IMR-90 (cell line): ENCODE data around the gene DTL. TPM values are rescaled to one million over a fixed set of nuclear protein-coding genes. Genes with fewer than 3 reads are reported as not detected.

ENCODE experiments used
- ATAC-seq: fragments of 200-7000 bp; cut with Tn5 transposase; 2 replicates; pipeline ENCODE4 v1.9.1; 2020; ENCODE audit warnings: low read depth, mild to moderate bottlenecking, moderate library complexity
- BruUV-seq: library from RNA; stranded (reverse); fragments of 400-500 nt; replicated peaks from 2 replicates; lab custom pipeline; 2021; lab: Mats Ljungman, UMichigan
- CTCF ChIA-PET: fragments of 300-600 bp; formaldehyde crosslinking; extraction: SDS; loops from one replicate; lab custom pipeline; 2021; ENCODE audit warnings: antibody characterized with exemption; lab: Yijun Ruan, JAX
- POLR2A ChIA-PET: fragments of 300-600 bp; sonication (Branson Sonifier 250); formaldehyde crosslinking; loops from one replicate; lab custom pipeline; 2022; ENCODE audit warnings: antibody characterized with exemption; ENCODE audit not compliant: unreplicated experiment; lab: Charles Lee
- DNase-seq: peaks from one replicate; pipeline ENCODE4 v3.0.0; 2013
- H2AFZ ChIP-seq: replicated peaks from 2 replicates; pipeline ENCODE3; 2013; ENCODE audit warnings: low read length, mild to moderate bottlenecking; ENCODE audit not compliant: poor library complexity
- H2AK5ac ChIP-seq: 2 replicates; pipeline ENCODE4 v1.6.1; 2013; ENCODE audit warnings: low read depth, low read length, inconsistent platforms
- H2AK9ac ChIP-seq: replicated peaks from 2 replicates; pipeline ENCODE3; 2013; ENCODE audit warnings: mild to moderate bottlenecking, low read depth, low read length, moderate library complexity; ENCODE audit not compliant: poor library complexity
- H2BK120ac ChIP-seq: 2 replicates; pipeline ENCODE4 v1.6.1; 2013; ENCODE audit warnings: low read depth, low read length, inconsistent platforms
- H2BK15ac ChIP-seq: 3 replicates; pipeline ENCODE4 v1.6.1; 2013; ENCODE audit warnings: low read depth, low read length, inconsistent platforms
- H2BK20ac ChIP-seq: 2 replicates; pipeline ENCODE4 v1.6.1; 2013; ENCODE audit warnings: low read depth, mild to moderate bottlenecking, inconsistent platforms, low read length, moderate library complexity
- H2BK5ac ChIP-seq: 2 replicates; pipeline ENCODE4 v1.6.1; 2013; ENCODE audit warnings: mild to moderate bottlenecking, low read depth, low read length, inconsistent platforms; ENCODE audit not compliant: poor library complexity, severe bottlenecking
- H3K14ac ChIP-seq: replicated peaks from 2 replicates; pipeline ENCODE4 v1.6.1; 2013; ENCODE audit warnings: low read depth, low read length, inconsistent platforms
- H3K18ac ChIP-seq: 2 replicates; pipeline ENCODE4 v1.6.1; 2013; ENCODE audit warnings: low read depth, low read length, control low read depth
- H3K23ac ChIP-seq: 2 replicates; pipeline ENCODE4 v1.6.1; 2013; ENCODE audit warnings: low read depth, low read length, inconsistent platforms
- H3K27ac ChIP-seq: 2 replicates; pipeline ENCODE4 v1.5.1; 2013; ENCODE audit warnings: mild to moderate bottlenecking, control low read depth, low read length; ENCODE audit not compliant: insufficient read depth
- H3K27me3 ChIP-seq: 2 replicates; pipeline ENCODE4 v1.6.1; 2013; ENCODE audit warnings: low read length; ENCODE audit not compliant: control insufficient read depth, insufficient read depth
- H3K36me3 ChIP-seq: 2 replicates; pipeline ENCODE4 v1.6.1; 2013; ENCODE audit warnings: low read length, mixed read lengths; ENCODE audit not compliant: control insufficient read depth, insufficient read depth
- H3K4ac ChIP-seq: 2 replicates; pipeline ENCODE4 v1.6.1; 2013; ENCODE audit warnings: low read depth, low read length, inconsistent platforms
- H3K4me1 ChIP-seq: 2 replicates; pipeline ENCODE4 v1.6.1; 2013; ENCODE audit warnings: low read length, mixed read lengths; ENCODE audit not compliant: control insufficient read depth, insufficient read depth
- H3K4me2 ChIP-seq: 2 replicates; pipeline ENCODE4 v1.6.1; 2013; ENCODE audit warnings: low read depth, mild to moderate bottlenecking, control low read depth, low read length, moderate library complexity
- H3K4me3 ChIP-seq: 2 replicates; pipeline ENCODE4 v1.5.1; 2013; ENCODE audit warnings: low read depth, mild to moderate bottlenecking, control low read depth, low read length, moderate library complexity; ENCODE audit not compliant: insufficient read depth
- H3K56ac ChIP-seq: 2 replicates; pipeline ENCODE4 v1.6.1; 2013; ENCODE audit warnings: low read length, inconsistent platforms; ENCODE audit not compliant: insufficient read depth; ENCODE audit errors: extremely low read depth
- H3K79me1 ChIP-seq, 2 experiments: 2 replicates each; pipeline ENCODE4 v1.6.1; 2013; ENCODE audit warnings: low read length in 2 of 2, inconsistent platforms in 1 of 2, low read depth in 1 of 2
- H3K9ac ChIP-seq: 2 replicates; pipeline ENCODE4 v1.6.1; 2013; ENCODE audit warnings: low read depth, low read length, control low read depth
- H3K9me1 ChIP-seq: 2 replicates; pipeline ENCODE4 v1.6.1; 2013; ENCODE audit warnings: low read length, inconsistent platforms; ENCODE audit not compliant: insufficient read depth
- H3K9me3 ChIP-seq: 2 replicates; pipeline ENCODE4 v1.6.1; 2013; ENCODE audit warnings: low read length; ENCODE audit not compliant: control insufficient read depth, insufficient read depth
- H4K20me1 ChIP-seq: 2 replicates; pipeline ENCODE4 v1.6.1; 2013; ENCODE audit warnings: low read length, inconsistent platforms; ENCODE audit not compliant: insufficient read depth
- H4K5ac ChIP-seq: 2 replicates; pipeline ENCODE4 v1.6.1; 2013; ENCODE audit warnings: mild to moderate bottlenecking, low read depth, low read length, control low read depth
- H4K8ac ChIP-seq, 2 experiments: 2 replicates each; pipeline ENCODE4 v1.6.1; 2013; ENCODE audit warnings: low read depth in 2 of 2, low read length in 2 of 2, control low read depth in 1 of 2, inconsistent platforms in 1 of 2
- H4K91ac ChIP-seq: 2 replicates; pipeline ENCODE4 v1.6.1; 2013; ENCODE audit warnings: low read depth, low read length, inconsistent platforms; ENCODE audit not compliant: insufficient read depth
- BHLHE40 ChIP-seq: fragments of 150-350 bp; IDR thresholded peaks from 2 replicates; pipeline ENCODE4 v1.6.1; 2016; ENCODE audit warnings: mild to moderate bottlenecking, low read depth, low read length
- RAD21 ChIP-seq: IDR thresholded peaks from 2 replicates; pipeline ENCODE4 v1.6.1; 2012; ENCODE audit warnings: low read length, improper control_type of control experiment
- RCOR1 ChIP-seq: IDR thresholded peaks from 2 replicates; pipeline ENCODE4 v1.6.1; 2012; ENCODE audit warnings: mild to moderate bottlenecking, low read length, improper control_type of control experiment; ENCODE audit not compliant: insufficient replicate concordance
- SMC3 ChIP-seq: fragments of 150-350 bp; IDR thresholded peaks from 2 replicates; pipeline ENCODE4 v1.6.1; 2016; ENCODE audit warnings: low read depth, mild to moderate bottlenecking, antibody characterized with exemption, low read length, moderate library complexity
- USF2 ChIP-seq: fragments of 150-350 bp; IDR thresholded peaks from 2 replicates; pipeline ENCODE4 v1.6.1; 2017; ENCODE audit warnings: mild to moderate bottlenecking, antibody characterized with exemption, low read length, low read depth
- WGBS, 2 experiments: methylation state at CpG; one replicate each; pipeline versions ENCODE4 v1.1.5 to v1.1.7; 2013; ENCODE audit warnings: missing lambda C conversion rate in 2 of 2; ENCODE audit not compliant: insufficient read length in 1 of 2; ENCODE audit errors: extremely low coverage in 2 of 2; 5-methylcytosine and 5-hydroxymethylcytosine counted together
- dilution Hi-C: fragments of 300-500 bp; cut with HindIII; formaldehyde crosslinking; loops from one replicate; pipeline ENCODE4 v1.14.3; 2018; ENCODE audit warnings: low sequenced_read_pairs; ENCODE audit not compliant: unreplicated experiment
- in situ Hi-C: fragments of 300-500 bp; cut with MboI; formaldehyde crosslinking; loops from 3 replicates; pipeline ENCODE4 v1.14.3; 2019; ENCODE audit warnings: low sequenced_read_pairs, inconsistent platforms, mixed read lengths
- intact Hi-C: fragments of 100-400 bp; cut with micrococcal nuclease; formaldehyde crosslinking; loops from 2 replicates; pipeline ENCODE4 v1.10.0; 2022
- polyA plus RNA-seq, 3 experiments: library from polyadenylated mRNA; depleted of rRNA; stranded (reverse); fragments of >200 nt; gene quantifications; 2 replicates each; pipeline ENCODE4 v1.2.3, GENCODE V29; 2012; ENCODE audit warnings: low replicate concordance in 1 of 3
- total RNA-seq: library from RNA; depleted of rRNA; stranded (reverse); fragments of >200 nt; gene quantifications from 2 replicates; pipeline ENCODE4 v1.2.3, GENCODE V29; 2012

The DTL gene
- total and polyA plus RNA-seq, 2 of the 4 experiments (the other 2 are of a cell fraction): 11.8 to 19.9 TPM

- Histone ChIP-seq H3K27me3 (no peaks in the 10 kb centered on the region), H4K8ac (no peak overlapping the region), H3K23ac (no peak overlapping the region), H2AFZ (no peak overlapping the region), H3K14ac (no peak overlapping the region), H4K20me1 (no peaks in the 10 kb centered on the region), H3K27ac (no peak overlapping the region), H2BK20ac (no peak overlapping the region), H3K4ac (no peak overlapping the region), H3K9ac (no peak overlapping the region), H2AK5ac (no peak overlapping the region), H3K4me1 (no peaks in the 10 kb centered on the region), H3K9me3 (no peaks in the 10 kb centered on the region), H3K9me1 (no peaks in the 10 kb centered on the region), H4K91ac (no peak overlapping the region), H3K4me3 (no peak overlapping the region), H2BK15ac (no peak overlapping the region), H3K4me2 (no peak overlapping the region), H2AK9ac (no peak overlapping the region), H3K56ac (no peak overlapping the region), H2BK120ac (no peak overlapping the region), H3K36me3 (no peaks in the 10 kb centered on the region), H2BK5ac (no peak overlapping the region), H4K5ac (no peak overlapping the region), H3K18ac (no peak overlapping the region), H3K79me1 (peaks cover 4 to 17% of the 10 kb centered on the region in 2 experiments)
- ChIA-PET CTCF (no interaction called here), POLR2A (no interaction called here)
- TF ChIP-seq RAD21: no peak
- TF ChIP-seq SMC3: no peak
- TF ChIP-seq RCOR1: no peak
- TF ChIP-seq BHLHE40: no peak
- TF ChIP-seq USF2: no peak
- in situ Hi-C loops (no loop called here), dilution Hi-C loops (no loop called here), intact Hi-C loops (no loop called here)
- BruUV-seq: no TSS peak
- no CpG with 5 or more reads among the region's 2 CpGs for WGBS, 2 experiments
- DNase-seq: peak; percentile 40
- no peak for ATAC-seq
These were observed 10.4 kb downstream of the DTL start for GRCh38 chr1:212045981-212046380.
